ENCODE results near the gene SYN1.

The SYN1 gene

GRCh38 chrX:47612418-47612817 is 7.2 kb downstream of the SYN1 start:
- Histone ChIP-seq H3K9me3 (ENCODE audit: insufficient read depth, low read depth, low read length) (no peaks in the 10 kb centered on the region), H3K4me1 (ENCODE audit: control insufficient read depth in 1 of 2, insufficient read depth in 2 of 2, low read length in 2 of 2) (peaks cover 3 to 4% of the 10 kb centered on the region in 2 experiments), H3K79me2 (ENCODE audit: control insufficient read depth, insufficient read depth, low read length, poor library complexity) (no peaks in the 10 kb centered on the region), H3K14ac (ENCODE audit: low read length) (no peak overlapping the region), H2AFZ (ENCODE audit: insufficient read depth, low read length, poor library complexity) (no peak overlapping the region), H3K36me3 (ENCODE audit: control insufficient read depth in 1 of 2, insufficient read depth in 2 of 2, low read length in 2 of 2) (no peaks in the 10 kb centered on the region), H3K23ac (ENCODE audit: low read length) (no peak overlapping the region), H2BK12ac (ENCODE audit: low read length) (no peak overlapping the region), H3K18ac (ENCODE audit: low read length) (no peak overlapping the region), H3K27ac (ENCODE audit: low read depth, low read length) (no peak overlapping the region), H2BK120ac (ENCODE audit: insufficient read depth, low read length, poor library complexity) (no peak overlapping the region), H2BK5ac (ENCODE audit: low read depth, low read length, poor library complexity) (no peak overlapping the region), H4K8ac (ENCODE audit: low read depth, low read length) (no peak overlapping the region), H3K4me3 (ENCODE audit: low read depth, low read length) (no peak overlapping the region), H3K79me1 (ENCODE audit: low read length) (no peaks in the 10 kb centered on the region), H2AK5ac (ENCODE audit: low read length) (no peak overlapping the region), H3K9ac (ENCODE audit: low read length) (no peak overlapping the region), H4K12ac (ENCODE audit: low read depth, low read length) (no peak overlapping the region), H3K4me2 (ENCODE audit: low read length) (no peak overlapping the region), H3K4ac (ENCODE audit: low read depth, low read length) (no peak overlapping the region), H4K91ac (ENCODE audit: low read depth, low read length) (no peak overlapping the region), H3K27me3 (ENCODE audit: insufficient read depth, low read length) (no peaks in the 10 kb centered on the region)
- DNase-seq: no peak

DNA sequence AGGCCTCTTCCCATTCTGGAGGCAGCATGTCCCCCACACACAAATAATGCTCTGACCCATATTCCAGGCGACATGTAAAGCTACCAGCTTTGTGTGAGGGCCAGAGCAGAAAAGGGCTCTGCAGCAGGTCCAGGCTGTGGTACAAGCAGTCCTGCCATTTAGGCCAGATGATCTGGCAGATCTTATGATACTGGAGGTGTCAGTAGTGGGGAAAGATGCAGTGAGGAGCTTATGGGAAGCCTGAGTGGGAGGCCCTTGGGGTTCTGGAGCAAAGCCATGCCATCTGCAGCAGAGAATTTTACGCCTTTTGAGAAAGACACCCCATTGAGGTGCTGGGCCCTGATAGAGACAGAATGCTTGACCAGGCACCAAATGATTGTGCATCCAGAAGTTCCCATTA is 7.7 kb downstream of the SYN1 start:
- H3K4me2 ChIP-seq (ENCODE audit: low read length): no peak overlapping the region
- no peak overlapping the region for H3K4ac ChIP-seq (ENCODE audit: low read depth, low read length)
- no peak overlapping the region for H3K18ac ChIP-seq (ENCODE audit: low read length)
- no peak overlapping the region for H2BK12ac ChIP-seq (ENCODE audit: low read length)
- no peaks in the 10 kb centered on the region for H3K36me3 ChIP-seq (ENCODE audit: control insufficient read depth in 1 of 2, insufficient read depth in 2 of 2, low read length in 2 of 2)
- no peak overlapping the region for H4K12ac ChIP-seq (ENCODE audit: low read depth, low read length)
- no peak overlapping the region for H4K8ac ChIP-seq (ENCODE audit: low read depth, low read length)
- no peak overlapping the region for H3K27ac ChIP-seq (ENCODE audit: low read depth, low read length)
- H4K91ac ChIP-seq (ENCODE audit: low read depth, low read length): no peak overlapping the region
- H3K9ac ChIP-seq (ENCODE audit: low read length): no peak overlapping the region
- no peak overlapping the region for H2AFZ ChIP-seq (ENCODE audit: insufficient read depth, low read length, poor library complexity)
- H3K27me3 ChIP-seq (ENCODE audit: insufficient read depth, low read length): no peaks in the 10 kb centered on the region
- H3K9me3 ChIP-seq (ENCODE audit: insufficient read depth, low read depth, low read length): no peaks in the 10 kb centered on the region
- no peaks in the 10 kb centered on the region for H3K79me1 ChIP-seq (ENCODE audit: low read length)
- no peak overlapping the region for H3K4me3 ChIP-seq (ENCODE audit: low read depth, low read length)
- no peak overlapping the region for H2BK5ac ChIP-seq (ENCODE audit: low read depth, low read length, poor library complexity)
- H2BK120ac ChIP-seq (ENCODE audit: insufficient read depth, low read length, poor library complexity): no peak overlapping the region
- no peak overlapping the region for H2AK5ac ChIP-seq (ENCODE audit: low read length)
- H3K79me2 ChIP-seq (ENCODE audit: control insufficient read depth, insufficient read depth, low read length, poor library complexity): no peaks in the 10 kb centered on the region
- no peak overlapping the region for H3K23ac ChIP-seq (ENCODE audit: low read length)
- peaks cover 3 to 4% of the 10 kb centered on the region in 2 experiments for H3K4me1 ChIP-seq (ENCODE audit: control insufficient read depth in 1 of 2, insufficient read depth in 2 of 2, low read length in 2 of 2)
- no CpG with 5 or more reads among the region's 2 CpGs for WGBS (ENCODE audit: extremely low coverage, insufficient coverage, insufficient read length)
- no peak overlapping the region for H3K14ac ChIP-seq (ENCODE audit: low read length)
- DNase-seq: no peak

- no CpG with 5 or more reads among the region's 2 CpGs for WGBS (ENCODE audit: extremely low coverage, insufficient coverage, insufficient read length)
- no peak overlapping the region for H2BK120ac ChIP-seq (ENCODE audit: insufficient read depth, low read length, poor library complexity)
Observed at GRCh38 chrX:47611489-47611888, 8.2 kb downstream of the SYN1 start.

GRCh38 chrX:47610511-47610910 is 9.1 kb downstream of the SYN1 start:
- DNase-seq: no peak
- H3K36me3 ChIP-seq (ENCODE audit: control insufficient read depth in 1 of 2, insufficient read depth in 2 of 2, low read length in 2 of 2): no peaks in the 10 kb centered on the region
- H3K27ac ChIP-seq (ENCODE audit: low read depth, low read length): no peak overlapping the region
- no CpG with 5 or more reads among the region's 4 CpGs for WGBS (ENCODE audit: extremely low coverage, insufficient coverage, insufficient read length)
- no peak overlapping the region for H3K14ac ChIP-seq (ENCODE audit: low read length)
- H3K4me3 ChIP-seq (ENCODE audit: low read depth, low read length): no peak overlapping the region
- no peak overlapping the region for H2AK5ac ChIP-seq (ENCODE audit: low read length)
- no peak overlapping the region for H4K8ac ChIP-seq (ENCODE audit: low read depth, low read length)
- H2BK5ac ChIP-seq (ENCODE audit: low read depth, low read length, poor library complexity): no peak overlapping the region
- H3K79me2 ChIP-seq (ENCODE audit: control insufficient read depth, insufficient read depth, low read length, poor library complexity): no peaks in the 10 kb centered on the region
- no peak overlapping the region for H2BK120ac ChIP-seq (ENCODE audit: insufficient read depth, low read length, poor library complexity)
- H4K12ac ChIP-seq (ENCODE audit: low read depth, low read length): no peak overlapping the region
- no peaks in the 10 kb centered on the region for H3K9me3 ChIP-seq (ENCODE audit: insufficient read depth, low read depth, low read length)
- H3K18ac ChIP-seq (ENCODE audit: low read length): no peak overlapping the region
- peaks cover 6 to 7% of the 10 kb centered on the region in 2 experiments for H3K4me1 ChIP-seq (ENCODE audit: control insufficient read depth in 1 of 2, insufficient read depth in 2 of 2, low read length in 2 of 2)
- no peak overlapping the region for H2BK12ac ChIP-seq (ENCODE audit: low read length)
- H3K4me2 ChIP-seq (ENCODE audit: low read length): no peak overlapping the region
- no peak overlapping the region for H2AFZ ChIP-seq (ENCODE audit: insufficient read depth, low read length, poor library complexity)
- H3K27me3 ChIP-seq (ENCODE audit: insufficient read depth, low read length): no peaks in the 10 kb centered on the region
- H3K4ac ChIP-seq (ENCODE audit: low read depth, low read length): no peak overlapping the region
- no peak overlapping the region for H4K91ac ChIP-seq (ENCODE audit: low read depth, low read length)
- no peak overlapping the region for H3K23ac ChIP-seq (ENCODE audit: low read length)
- peaks cover 2% of the 10 kb centered on the region for H3K79me1 ChIP-seq (ENCODE audit: low read length)
- H3K9ac ChIP-seq (ENCODE audit: low read length): no peak overlapping the region

More at GRCh38 chrX:47611489-47611888, 8.2 kb downstream of the SYN1 start:
- Histone ChIP-seq H3K79me1 (ENCODE audit: low read length) (peaks cover 2% of the 10 kb centered on the region), H3K9me3 (ENCODE audit: insufficient read depth, low read depth, low read length) (no peaks in the 10 kb centered on the region), H4K91ac (ENCODE audit: low read depth, low read length) (no peak overlapping the region), H3K23ac (ENCODE audit: low read length) (no peak overlapping the region), H3K4ac (ENCODE audit: low read depth, low read length) (no peak overlapping the region), H3K9ac (ENCODE audit: low read length) (no peak overlapping the region), H3K27ac (ENCODE audit: low read depth, low read length) (no peak overlapping the region), H2AFZ (ENCODE audit: insufficient read depth, low read length, poor library complexity) (no peak overlapping the region), H3K4me1 (ENCODE audit: control insufficient read depth in 1 of 2, insufficient read depth in 2 of 2, low read length in 2 of 2) (peaks cover 6 to 7% of the 10 kb centered on the region in 2 experiments), H3K27me3 (ENCODE audit: insufficient read depth, low read length) (no peaks in the 10 kb centered on the region), H3K79me2 (ENCODE audit: control insufficient read depth, insufficient read depth, low read length, poor library complexity) (no peaks in the 10 kb centered on the region), H3K4me2 (ENCODE audit: low read length) (no peak overlapping the region), H2BK12ac (ENCODE audit: low read length) (no peak overlapping the region), H4K8ac (ENCODE audit: low read depth, low read length) (no peak overlapping the region), H2BK5ac (ENCODE audit: low read depth, low read length, poor library complexity) (no peak overlapping the region), H3K36me3 (ENCODE audit: control insufficient read depth in 1 of 2, insufficient read depth in 2 of 2, low read length in 2 of 2) (no peaks in the 10 kb centered on the region), H3K18ac (ENCODE audit: low read length) (no peak overlapping the region), H3K14ac (ENCODE audit: low read length) (no peak overlapping the region), H4K12ac (ENCODE audit: low read depth, low read length) (no peak overlapping the region), H2AK5ac (ENCODE audit: low read length) (no peak overlapping the region), H3K4me3 (ENCODE audit: low read depth, low read length) (no peak overlapping the region)
- no peak for DNase-seq
